Liver (tissue), 9 donors: ENCODE measurements around the gene ACLY. TPM values are rescaled to one million over a fixed set of nuclear protein-coding genes. Genes with fewer than 3 reads are reported as not detected.

Experiments used
- DNase-seq: peaks from one replicate; pipeline ENCODE4 v3.0.0-alpha.2; 2017; ENCODE audit warnings: low spot score
- H3K27ac ChIP-seq, 2 donors: one replicate each; pipeline ENCODE4 v1.7.0; 2013; ENCODE audit warnings: inconsistent platforms in 2 of 2, low read length in 2 of 2, control low read depth in 1 of 2, low read depth in 1 of 2, mild to moderate bottlenecking in 1 of 2
- H3K27me3 ChIP-seq, 4 donors: one replicate each; pipeline versions ENCODE4 v1.6.1 to v1.7.0; 2013; ENCODE audit warnings: low read length in 3 of 4, inconsistent platforms in 1 of 4, mild to moderate bottlenecking in 1 of 4, moderate library complexity in 1 of 4; ENCODE audit not compliant: control insufficient read depth in 4 of 4, insufficient read depth in 4 of 4
- H3K36me3 ChIP-seq, 4 donors: one replicate each; pipeline versions ENCODE4 v1.6.1 to v1.7.0; 2013; ENCODE audit warnings: low read length in 3 of 4, mild to moderate bottlenecking in 3 of 4, low read depth in 1 of 4, moderate library complexity in 1 of 4; ENCODE audit not compliant: control insufficient read depth in 4 of 4, insufficient read depth in 3 of 4
- H3K4me1 ChIP-seq, 4 donors: one replicate each; pipeline versions ENCODE4 v1.6.1 to v1.7.0; 2013; ENCODE audit warnings: low read length in 3 of 4, mild to moderate bottlenecking in 3 of 4, moderate library complexity in 1 of 4; ENCODE audit not compliant: control insufficient read depth in 4 of 4, insufficient read depth in 4 of 4
- H3K4me3 ChIP-seq, 3 donors: one replicate each; pipeline versions ENCODE4 v1.6.1 to v1.7.0; 2013; ENCODE audit warnings: low read length in 3 of 3, control low read depth in 1 of 3, low read depth in 1 of 3, mild to moderate bottlenecking in 1 of 3
- H3K9ac ChIP-seq, 2 donors: one replicate each; pipeline ENCODE4 v1.7.0; 2013; ENCODE audit warnings: low read length in 2 of 2, mild to moderate bottlenecking in 2 of 2, moderate library complexity in 2 of 2, control low read depth in 1 of 2, low read depth in 1 of 2
- H3K9me3 ChIP-seq, 4 donors: one replicate each; pipeline versions ENCODE4 v1.6.1 to v1.7.0; 2013; ENCODE audit warnings: low read length in 3 of 4; ENCODE audit not compliant: control insufficient read depth in 4 of 4
- CTCF ChIP-seq: fragments of 150-350 bp; IDR thresholded peaks from 2 replicates; pipeline ENCODE4 v1.5.1; 2017; ENCODE audit warnings: improper control_type of control experiment, low read depth, low read length; ENCODE audit not compliant: missing input control
- EGR1 ChIP-seq, 2 donors: IDR thresholded peaks; 2 replicates each; pipeline ENCODE4 v1.6.1; 2016 to 2018; ENCODE audit warnings: antibody characterized with exemption in 2 of 2, low read depth in 2 of 2
- FOXA1 ChIP-seq: IDR thresholded peaks from 2 replicates; pipeline ENCODE4 v1.6.1; 2016; ENCODE audit warnings: antibody characterized with exemption
- FOXA2 ChIP-seq: IDR thresholded peaks from 2 replicates; pipeline ENCODE4 v1.6.1; 2016; ENCODE audit warnings: antibody characterized with exemption
- GABPA ChIP-seq, 2 donors: IDR thresholded peaks in 1 of 2; conservative IDR thresholded peaks in 1 of 2; 2 replicates each; pipeline ENCODE4 v1.6.1; 2016; ENCODE audit warnings: antibody characterized with exemption in 2 of 2, mild to moderate bottlenecking in 1 of 2, moderate library complexity in 1 of 2
- HNF4A ChIP-seq, 2 donors: conservative IDR thresholded peaks; 2 replicates each; pipeline ENCODE4 v1.6.1; 2016; ENCODE audit warnings: antibody characterized with exemption in 2 of 2, mild to moderate bottlenecking in 2 of 2
- HNF4G ChIP-seq: IDR thresholded peaks from 2 replicates; pipeline ENCODE4 v1.6.1; 2016; ENCODE audit warnings: antibody characterized with exemption
- JUND ChIP-seq, 2 donors: IDR thresholded peaks; 2 replicates each; pipeline ENCODE4 v1.6.1; 2016; ENCODE audit warnings: antibody characterized with exemption in 2 of 2
- NR2F2 ChIP-seq: IDR thresholded peaks from 2 replicates; pipeline ENCODE4 v1.6.1; 2016; ENCODE audit warnings: antibody characterized with exemption
- RXRA ChIP-seq, 2 donors: IDR thresholded peaks; 2 replicates each; pipeline ENCODE4 v1.6.1; 2017 to 2018; ENCODE audit warnings: antibody characterized with exemption in 2 of 2, mild to moderate bottlenecking in 1 of 2
- SP1 ChIP-seq: IDR thresholded peaks from 2 replicates; pipeline ENCODE4 v1.6.1; 2018; ENCODE audit warnings: antibody characterized with exemption, mild to moderate bottlenecking
- TAF1 ChIP-seq: conservative IDR thresholded peaks from 2 replicates; pipeline ENCODE4 v1.6.1; 2016; ENCODE audit warnings: antibody characterized with exemption, mild to moderate bottlenecking
- YY1 ChIP-seq: IDR thresholded peaks from 2 replicates; pipeline ENCODE4 v1.6.1; 2016; ENCODE audit warnings: antibody characterized with exemption, mild to moderate bottlenecking
- WGBS: extraction: QIAGEN DNeasy Blood & Tissue Kit; methylation state at CpG from one replicate; pipeline ENCODE4 v1.1.7; 2013; 5-methylcytosine and 5-hydroxymethylcytosine counted together
- polyA plus RNA-seq, 2 donors: library from polyadenylated mRNA; stranded (reverse) in 1 of 2; unstranded in 1 of 2; fragments of 200-250 nt in 1 of 2; fragments of >200 nt in 1 of 2; fragmentation: Nextera tagmentation in 1 of 2; extraction: Ambion mirVana in 1 of 2; gene quantifications; one replicate each; pipeline versions ENCODE4 v1.2.1 to v1.2.3, GENCODE V29; 2013 to 2015
- total RNA-seq, 2 donors: library from RNA; depleted of rRNA; stranded (reverse); fragments of >200 nt; gene quantifications; one replicate each; pipeline ENCODE4 v1.2.3, GENCODE V29; 2014
- TF ChIP-seq, protein P1 (sequence below): IDR thresholded peaks from 2 replicates; pipeline ENCODE4 v1.6.1; 2016; ENCODE audit warnings: antibody characterized with exemption
- TF ChIP-seq, protein P2 (sequence below): IDR thresholded peaks from 2 replicates; pipeline ENCODE4 v1.6.1; 2016; ENCODE audit warnings: antibody characterized with exemption, mild to moderate bottlenecking
- TF ChIP-seq, protein P3 (sequence below): IDR thresholded peaks from 2 replicates; pipeline ENCODE4 v1.6.1; 2016; ENCODE audit warnings: antibody characterized with exemption
- donor health status: healthy.
- donor health status: healthy.
- donor health status: healthy.
- donor health status: healthy.
- donor health status: healthy.

Gene ACLY
- total and polyA plus RNA-seq, 4 donors: 12.1 to 133 (median 37.1) TPM

GRCh38 chr17:41901646-41902045, 17.1 kb downstream of the ACLY start:
- no peaks in the 10 kb centered on the region for H3K27me3 ChIP-seq
- TF ChIP-seq FOXA2: no peak
- no peak for TF ChIP-seq TAF1
- TF ChIP-seq YY1: no peak
- TF ChIP-seq RXRA (IDR thresholded peaks at IDR 0.05): no peak
- TF ChIP-seq, protein P1, sequence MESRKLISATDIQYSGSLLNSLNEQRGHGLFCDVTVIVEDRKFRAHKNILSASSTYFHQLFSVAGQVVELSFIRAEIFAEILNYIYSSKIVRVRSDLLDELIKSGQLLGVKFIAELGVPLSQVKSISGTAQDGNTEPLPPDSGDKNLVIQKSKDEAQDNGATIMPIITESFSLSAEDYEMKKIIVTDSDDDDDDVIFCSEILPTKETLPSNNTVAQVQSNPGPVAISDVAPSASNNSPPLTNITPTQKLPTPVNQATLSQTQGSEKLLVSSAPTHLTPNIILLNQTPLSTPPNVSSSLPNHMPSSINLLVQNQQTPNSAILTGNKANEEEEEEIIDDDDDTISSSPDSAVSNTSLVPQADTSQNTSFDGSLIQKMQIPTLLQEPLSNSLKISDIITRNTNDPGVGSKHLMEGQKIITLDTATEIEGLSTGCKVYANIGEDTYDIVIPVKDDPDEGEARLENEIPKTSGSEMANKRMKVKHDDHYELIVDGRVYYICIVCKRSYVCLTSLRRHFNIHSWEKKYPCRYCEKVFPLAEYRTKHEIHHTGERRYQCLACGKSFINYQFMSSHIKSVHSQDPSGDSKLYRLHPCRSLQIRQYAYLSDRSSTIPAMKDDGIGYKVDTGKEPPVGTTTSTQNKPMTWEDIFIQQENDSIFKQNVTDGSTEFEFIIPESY: no peak
- no peak for TF ChIP-seq NR2F2
- no peak for TF ChIP-seq JUND (IDR thresholded peaks at IDR 0.05)
- TF ChIP-seq SP1: no peak
- no peak for TF ChIP-seq EGR1 (IDR thresholded peaks at IDR 0.05; ENCODE audit: low read depth in 2 of 2)
- TF ChIP-seq HNF4G: no peak
- TF ChIP-seq HNF4A (conservative IDR thresholded peaks at IDR 0.05): no peak
- TF ChIP-seq FOXA1: no peak
- no peak for TF ChIP-seq GABPA (IDR thresholded peaks at IDR 0.05 in 1 of 2, conservative IDR thresholded peaks at IDR 0.05 in 1 of 2)
- no peak overlapping the region for H3K4me3 ChIP-seq
- 78% methylated on average over 11 of the region's 11 CpGs for WGBS
- no peak overlapping the region for H3K9ac ChIP-seq
- no peak for DNase-seq
- H3K27ac ChIP-seq: no peak overlapping the region
- peaks cover 10 to 79% (median 46%) of the 10 kb centered on the region in 4 donors for H3K36me3 ChIP-seq
- no peaks in the 10 kb centered on the region for H3K4me1 ChIP-seq
- H3K9me3 ChIP-seq: no peaks in the 10 kb centered on the region

DNA sequence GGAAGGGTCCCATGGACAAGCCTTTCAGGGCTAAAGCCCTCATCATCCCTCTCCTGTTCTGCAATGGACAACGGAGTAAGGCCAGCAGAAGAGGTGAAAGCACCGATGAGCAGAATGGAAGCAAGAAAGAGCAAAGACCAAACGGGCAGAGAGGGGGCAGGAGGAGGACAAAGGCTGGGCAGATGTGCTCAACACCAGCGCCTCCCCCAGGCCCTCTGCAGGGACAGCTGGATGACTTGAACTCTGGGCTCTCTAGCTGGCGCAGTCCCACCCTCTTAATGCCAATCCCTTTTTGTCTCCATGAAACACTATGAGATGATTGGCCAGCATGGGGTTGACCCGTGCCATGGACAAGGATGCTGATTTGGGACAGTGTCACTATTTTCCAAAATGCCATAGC, 22.0 kb downstream of the ACLY start:
- DNase-seq: no peak
- WGBS: 92% methylated on average over 6 of the region's 6 CpGs
- no peak overlapping the region for H3K4me3 ChIP-seq
- peaks cover 6 to 71% (median 32%) of the 10 kb centered on the region in 4 donors for H3K36me3 ChIP-seq
- TF ChIP-seq, protein P2, sequence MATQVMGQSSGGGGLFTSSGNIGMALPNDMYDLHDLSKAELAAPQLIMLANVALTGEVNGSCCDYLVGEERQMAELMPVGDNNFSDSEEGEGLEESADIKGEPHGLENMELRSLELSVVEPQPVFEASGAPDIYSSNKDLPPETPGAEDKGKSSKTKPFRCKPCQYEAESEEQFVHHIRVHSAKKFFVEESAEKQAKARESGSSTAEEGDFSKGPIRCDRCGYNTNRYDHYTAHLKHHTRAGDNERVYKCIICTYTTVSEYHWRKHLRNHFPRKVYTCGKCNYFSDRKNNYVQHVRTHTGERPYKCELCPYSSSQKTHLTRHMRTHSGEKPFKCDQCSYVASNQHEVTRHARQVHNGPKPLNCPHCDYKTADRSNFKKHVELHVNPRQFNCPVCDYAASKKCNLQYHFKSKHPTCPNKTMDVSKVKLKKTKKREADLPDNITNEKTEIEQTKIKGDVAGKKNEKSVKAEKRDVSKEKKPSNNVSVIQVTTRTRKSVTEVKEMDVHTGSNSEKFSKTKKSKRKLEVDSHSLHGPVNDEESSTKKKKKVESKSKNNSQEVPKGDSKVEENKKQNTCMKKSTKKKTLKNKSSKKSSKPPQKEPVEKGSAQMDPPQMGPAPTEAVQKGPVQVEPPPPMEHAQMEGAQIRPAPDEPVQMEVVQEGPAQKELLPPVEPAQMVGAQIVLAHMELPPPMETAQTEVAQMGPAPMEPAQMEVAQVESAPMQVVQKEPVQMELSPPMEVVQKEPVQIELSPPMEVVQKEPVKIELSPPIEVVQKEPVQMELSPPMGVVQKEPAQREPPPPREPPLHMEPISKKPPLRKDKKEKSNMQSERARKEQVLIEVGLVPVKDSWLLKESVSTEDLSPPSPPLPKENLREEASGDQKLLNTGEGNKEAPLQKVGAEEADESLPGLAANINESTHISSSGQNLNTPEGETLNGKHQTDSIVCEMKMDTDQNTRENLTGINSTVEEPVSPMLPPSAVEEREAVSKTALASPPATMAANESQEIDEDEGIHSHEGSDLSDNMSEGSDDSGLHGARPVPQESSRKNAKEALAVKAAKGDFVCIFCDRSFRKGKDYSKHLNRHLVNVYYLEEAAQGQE: no peak
- TF ChIP-seq, protein P3, sequence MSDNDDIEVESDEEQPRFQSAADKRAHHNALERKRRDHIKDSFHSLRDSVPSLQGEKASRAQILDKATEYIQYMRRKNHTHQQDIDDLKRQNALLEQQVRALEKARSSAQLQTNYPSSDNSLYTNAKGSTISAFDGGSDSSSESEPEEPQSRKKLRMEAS: no peak
- TF ChIP-seq CTCF (no peak), SP1 (no peak), RXRA (IDR thresholded peaks at IDR 0.05) (no peak), FOXA1 (no peak)
- H3K4me1 ChIP-seq: peaks cover 3 to 18% (median 13%) of the 10 kb centered on the region in 4 donors
- no peaks in the 10 kb centered on the region for H3K27me3 ChIP-seq
- H3K9me3 ChIP-seq: no peaks in the 10 kb centered on the region
- no peak overlapping the region for H3K9ac ChIP-seq
- no peak overlapping the region for H3K27ac ChIP-seq
